ENCODE results near the gene ATP11A.

ATP11A gene

GRCh38 chr13:112744168-112745021 is 54.6 kb downstream of the ATP11A start:
- no peak for DNase-seq

GRCh38 chr13:112746044-112746443 is 56.2 kb downstream of the ATP11A start:
- no peak for DNase-seq

GRCh38 chr13:112747256-112747655 is 57.4 kb downstream of the ATP11A start:
- no peak for DNase-seq

- no peak for DNase-seq
Measured at GRCh38 chr13:112748947-112749735, 59.3 kb downstream of the ATP11A start.

GRCh38 chr13:112750570-112750969 is 60.7 kb downstream of the ATP11A start:
- DNase-seq = no peak

- no peak for DNase-seq
Measured at GRCh38 chr13:112751617-112752016, 61.8 kb downstream of the ATP11A start.

- DNase-seq = no peak
Measured at GRCh38 chr13:112752211-112752610, 62.4 kb downstream of the ATP11A start.

- DNase-seq = peak in 3 of 6 experiments; percentile 21 to 38 (median 32)
Measured at GRCh38 chr13:112752711-112753541, 63.1 kb downstream of the ATP11A start.

GRCh38 chr13:112753833-112754232 is 64.0 kb downstream of the ATP11A start:
- no peak for DNase-seq

GRCh38 chr13:112754281-112755025 is 64.6 kb downstream of the ATP11A start:
- DNase-seq = no peak

GRCh38 chr13:112755331-112755730 is 65.5 kb downstream of the ATP11A start:
- DNase-seq = no peak

- no peak for DNase-seq
Measured at GRCh38 chr13:112756081-112756480, 66.2 kb downstream of the ATP11A start.

GRCh38 chr13:112756511-112756966 is 66.7 kb downstream of the ATP11A start:
- no peak for DNase-seq

GRCh38 chr13:112756967-112757758 is 67.3 kb downstream of the ATP11A start:
- no peak for DNase-seq

- no peak for DNase-seq
Measured at GRCh38 chr13:112757759-112758086, 67.9 kb downstream of the ATP11A start.

GRCh38 chr13:112759053-112759452 is 69.2 kb downstream of the ATP11A start:
- DNase-seq = no peak

GRCh38 chr13:112759827-112760226 is 70.0 kb downstream of the ATP11A start:
- no peak for DNase-seq

- DNase-seq = no peak
Measured at GRCh38 chr13:112760435-112760834, 70.6 kb downstream of the ATP11A start.

- DNase-seq = no peak
Measured at GRCh38 chr13:112760931-112761330, 71.1 kb downstream of the ATP11A start.

- no peak for DNase-seq
Measured at GRCh38 chr13:112761701-112762689, 72.2 kb downstream of the ATP11A start.
